Right kidney (tissue), 9 donors: ENCODE data around the gene CYB5D1.
"Not testable (repeated sequence)": the region's sequence is repeated elsewhere in the genome, so short reads cannot be mapped to it uniquely, and the experiment has no call there.

ENCODE experiments used
- DNase-seq: peaks from one replicate; pipeline ENCODE4 v3.0.0-alpha.2; 2016
- long read RNA-seq, 8 donors: transcript quantifications; one replicate each; lab custom pipeline, GENCODE V29; 2026

The CYB5D1 gene, protein sequence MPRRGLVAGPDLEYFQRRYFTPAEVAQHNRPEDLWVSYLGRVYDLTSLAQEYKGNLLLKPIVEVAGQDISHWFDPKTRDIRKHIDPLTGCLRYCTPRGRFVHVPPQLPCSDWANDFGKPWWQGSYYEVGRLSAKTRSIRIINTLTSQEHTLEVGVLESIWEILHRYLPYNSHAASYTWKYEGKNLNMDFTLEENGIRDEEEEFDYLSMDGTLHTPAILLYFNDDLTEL
- long read RNA-seq, donor 1, transcript CYB5D1-201 (4 exons, 3,509 nt), result major isoform, 5 of 7 reads
- long read RNA-seq, donor 1, partial matches to known transcripts, result 0 of 7 reads
- long read RNA-seq, donor 1, other reads (novel, unspliced or antisense), result 0 of 7 reads
- long read RNA-seq, donor 2, partial matches to known transcripts, result 0 of 2 reads
- long read RNA-seq, donor 2, other reads (novel, unspliced or antisense), result 0 of 2 reads
- long read RNA-seq, donor 3, partial matches to known transcripts, result 0 of 3 reads
- long read RNA-seq, donor 3, other reads (novel, unspliced or antisense), result 0 of 3 reads
- long read RNA-seq, donor 4, partial matches to known transcripts, result 0 of 4 reads
- long read RNA-seq, donor 4, other reads (novel, unspliced or antisense), result 0 of 4 reads
- long read RNA-seq, donor 5, partial matches to known transcripts, result 0 of 3 reads
- long read RNA-seq, donor 5, other reads (novel, unspliced or antisense), result 0 of 3 reads
- long read RNA-seq, donor 6, partial matches to known transcripts, result 0 of 2 reads
- long read RNA-seq, donor 6, other reads (novel, unspliced or antisense), result 0 of 2 reads
- long read RNA-seq, donor 7, result 0 reads
- long read RNA-seq, donor 8, partial matches to known transcripts, result 0 of 4 reads
- long read RNA-seq, donor 8, other reads (novel, unspliced or antisense), result 0 of 4 reads

DNA sequence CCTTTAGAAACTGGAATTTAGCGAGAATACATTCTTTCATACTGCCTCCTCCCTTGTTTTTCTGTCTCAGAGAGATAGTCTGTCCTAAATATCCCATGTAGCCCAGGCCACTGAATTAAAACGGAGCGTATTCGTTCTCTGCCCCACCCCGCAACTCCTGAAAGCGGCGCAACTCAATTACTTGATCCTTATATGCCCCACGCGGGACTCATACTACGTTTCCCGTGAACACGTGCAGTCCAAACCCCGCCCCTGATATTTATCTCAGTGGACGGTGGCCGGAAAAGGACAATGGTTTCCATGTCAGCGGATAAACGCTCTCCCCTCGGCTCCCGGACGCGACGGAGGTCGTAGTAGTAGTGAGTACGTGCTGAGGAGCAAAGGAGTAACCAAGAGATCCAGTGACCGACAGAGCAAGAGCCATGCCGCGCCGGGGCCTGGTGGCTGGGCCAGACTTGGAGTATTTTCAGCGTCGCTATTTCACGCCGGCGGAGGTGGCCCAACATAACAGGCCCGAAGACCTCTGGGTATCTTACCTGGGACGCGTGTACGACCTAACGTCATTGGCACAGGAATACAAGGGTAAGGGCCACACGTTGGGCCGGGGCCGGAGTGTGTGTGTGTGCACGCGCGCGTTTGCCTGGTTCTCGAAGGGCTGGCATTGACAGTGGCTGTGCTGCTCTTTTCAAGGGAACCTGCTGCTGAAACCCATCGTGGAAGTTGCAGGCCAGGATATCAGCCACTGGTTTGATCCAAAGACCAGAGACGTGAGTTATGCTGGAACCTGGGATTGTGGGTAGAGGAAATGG is at the start of gene CYB5D1:
Gene CYB5D1 (plus strand): TSS at position 291 of the 809 bp plus-strand sequence. CDS start 132 bp downstream, at position 423.
- peak; percentile 96 for DNase-seq

DNA sequence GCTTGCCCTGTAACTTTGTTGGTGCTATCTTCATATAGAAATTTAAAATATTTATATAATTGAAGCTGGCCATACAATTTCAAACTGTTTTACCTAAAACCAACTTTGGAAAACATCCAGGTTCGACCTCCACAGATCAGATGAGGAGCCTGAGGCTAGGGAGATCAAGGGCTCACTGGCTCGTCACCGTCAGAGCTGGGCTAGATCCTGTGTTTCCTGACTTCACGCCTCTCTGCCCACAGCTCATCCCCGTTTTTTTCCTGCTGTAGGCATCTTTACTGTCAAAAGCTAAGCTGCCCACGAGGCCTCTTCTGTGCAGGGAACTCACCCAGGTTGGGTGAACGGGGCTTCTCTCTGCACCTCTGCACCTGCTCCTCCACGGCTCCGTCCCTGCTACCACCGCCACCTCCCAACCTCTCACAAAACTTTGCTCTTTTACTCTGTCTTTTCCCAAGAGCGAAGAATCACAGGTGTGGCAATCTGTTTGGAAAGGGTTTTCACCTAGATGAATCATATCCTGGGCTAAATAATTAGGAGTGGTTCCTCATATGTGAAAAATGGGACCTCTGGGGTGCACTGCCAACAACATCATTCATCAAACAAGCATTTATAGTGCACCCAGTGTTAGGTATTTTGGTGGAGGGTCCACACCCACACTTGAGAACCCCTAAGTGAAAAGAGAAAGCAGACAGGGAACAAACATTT is 48.6 kb upstream of the CYB5D1 start:
- DNase-seq, result no peak

DNA sequence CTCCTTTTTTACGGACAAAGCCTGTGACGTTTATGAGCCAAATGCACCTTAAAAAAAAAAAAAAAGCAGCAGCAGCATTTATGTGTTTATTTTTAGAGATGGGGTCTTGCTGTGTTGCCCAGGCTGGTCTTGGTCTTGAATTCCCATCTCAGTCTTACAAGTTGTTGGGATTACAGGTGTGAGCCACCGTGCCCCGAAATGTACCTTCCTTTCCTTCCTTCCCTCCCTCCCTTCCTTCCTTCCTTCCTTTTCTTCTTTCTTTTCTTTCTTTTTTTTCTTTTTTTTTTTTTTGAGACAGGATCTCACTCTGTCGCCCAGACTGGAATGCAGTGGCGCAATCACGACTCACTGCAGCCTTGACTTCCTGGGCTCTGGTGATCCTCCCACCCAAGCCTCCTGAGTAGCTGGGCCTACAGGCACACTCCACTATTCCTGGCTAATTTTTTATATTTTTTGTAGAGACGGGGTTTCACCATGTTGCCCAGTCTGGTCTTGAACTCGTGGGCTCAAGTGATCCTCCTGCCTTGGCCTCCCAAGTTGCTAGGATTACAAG is 47.9 kb upstream of the CYB5D1 start:
- DNase-seq, result not testable (repeated sequence)

DNA sequence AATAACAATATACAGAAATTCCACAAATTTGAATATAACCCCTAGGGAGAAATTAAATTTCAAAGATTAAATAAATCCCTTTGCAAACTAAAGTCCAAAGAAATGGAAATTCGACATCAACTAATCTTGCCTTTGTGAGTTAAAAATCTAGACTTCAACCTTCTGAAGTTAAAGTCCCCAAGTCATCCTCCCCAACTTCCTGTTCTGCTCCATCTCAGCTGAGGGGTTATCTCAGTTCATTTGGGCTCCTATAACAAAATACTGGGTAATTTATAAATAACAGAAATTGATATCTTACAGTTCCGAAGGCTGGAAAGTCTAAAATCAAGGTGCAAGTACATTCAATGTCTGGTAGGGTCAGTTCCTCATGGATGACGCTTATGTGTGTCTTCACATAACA is 46.6 kb upstream of the CYB5D1 start:
- DNase-seq, result no peak

DNA sequence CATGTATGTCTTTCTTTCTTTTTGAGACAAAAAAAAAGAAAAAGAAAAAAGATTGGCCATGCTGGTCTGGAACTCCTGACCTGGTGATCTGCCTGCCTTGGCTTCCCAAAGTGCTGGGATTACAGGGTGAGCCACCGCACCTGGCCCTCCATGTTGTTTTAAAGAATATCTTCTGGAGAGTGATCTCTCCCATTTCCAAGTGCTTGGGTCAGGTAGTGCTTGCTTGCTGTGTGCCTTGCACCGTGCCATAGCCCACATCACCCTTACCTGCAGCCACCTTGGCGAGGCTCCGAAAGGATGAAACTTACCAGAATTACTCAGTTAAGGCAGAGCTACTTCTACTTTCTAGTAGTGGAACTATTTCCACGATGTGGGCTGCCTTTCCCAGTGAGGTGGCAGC is 42.8 kb upstream of the CYB5D1 start:
- no peak for DNase-seq

DNA sequence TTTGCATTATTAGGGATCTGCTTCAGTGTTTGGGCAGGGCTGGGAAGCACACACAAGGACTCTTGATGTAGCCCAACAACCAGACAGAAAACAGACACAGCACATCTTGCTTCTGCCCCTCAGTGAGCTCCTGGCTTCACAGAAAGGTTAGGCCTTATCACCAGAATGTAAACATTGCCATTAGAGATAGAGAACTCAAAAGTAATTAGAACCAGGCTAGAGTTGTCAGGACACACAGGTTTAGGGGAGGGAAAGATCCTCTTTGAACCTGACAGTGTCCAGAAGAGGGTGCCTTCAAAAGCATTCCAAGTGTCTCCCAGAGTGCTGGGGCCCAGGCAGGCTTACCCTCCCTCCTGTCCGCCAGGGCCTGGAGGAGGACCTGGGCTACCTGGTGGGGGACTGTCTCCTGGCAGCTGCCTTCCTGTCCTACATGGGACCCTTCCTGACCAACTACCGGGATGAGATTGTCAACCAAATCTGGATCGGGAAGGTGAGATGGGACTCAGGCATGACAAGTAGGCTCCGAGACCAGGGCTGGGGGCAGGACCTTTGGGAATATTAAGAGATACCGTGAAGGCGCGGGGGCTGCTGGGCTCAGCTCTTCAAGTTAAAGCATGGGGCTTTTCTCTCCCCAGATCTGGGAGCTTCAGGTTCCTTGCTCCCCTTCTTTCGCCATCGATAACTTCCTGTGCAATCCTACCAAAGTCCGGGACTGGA is 40.7 kb upstream of the CYB5D1 start:
- no peak for DNase-seq

DNA sequence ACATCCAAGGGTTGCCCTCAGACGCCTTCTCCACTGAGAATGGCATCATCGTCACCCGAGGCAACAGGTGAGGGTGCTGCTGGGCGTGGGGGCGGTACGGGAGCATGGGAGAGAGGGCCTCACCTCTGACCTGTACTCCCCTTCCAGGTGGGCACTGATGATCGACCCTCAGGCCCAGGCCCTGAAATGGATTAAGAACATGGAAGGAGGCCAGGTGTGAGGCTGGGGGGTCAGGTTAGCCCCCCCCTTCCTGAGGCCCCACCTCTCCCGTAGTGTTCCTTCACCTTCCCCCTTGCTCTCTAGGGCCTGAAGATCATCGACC is 40.2 kb upstream of the CYB5D1 start:
- no peak for DNase-seq

DNA sequence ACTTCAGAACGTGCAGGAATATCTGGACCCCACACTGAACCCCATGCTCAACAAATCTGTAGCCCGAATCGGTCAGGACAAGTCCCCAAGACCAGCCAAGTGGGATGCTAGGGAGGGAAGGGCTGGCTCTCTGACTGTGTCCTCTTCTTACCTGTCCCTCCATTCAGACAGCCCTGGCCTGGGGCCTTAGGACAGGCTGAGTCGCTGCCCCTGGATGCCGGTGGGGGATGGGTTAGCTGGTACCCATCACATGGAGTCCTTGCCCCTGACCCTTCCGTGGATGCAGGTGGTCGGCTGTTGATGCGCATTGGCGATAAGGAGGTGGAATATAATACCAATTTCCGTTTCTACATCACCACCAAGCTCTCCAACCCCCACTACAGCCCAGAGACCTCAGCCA is 39.8 kb upstream of the CYB5D1 start:
- DNase-seq, result no peak

DNA sequence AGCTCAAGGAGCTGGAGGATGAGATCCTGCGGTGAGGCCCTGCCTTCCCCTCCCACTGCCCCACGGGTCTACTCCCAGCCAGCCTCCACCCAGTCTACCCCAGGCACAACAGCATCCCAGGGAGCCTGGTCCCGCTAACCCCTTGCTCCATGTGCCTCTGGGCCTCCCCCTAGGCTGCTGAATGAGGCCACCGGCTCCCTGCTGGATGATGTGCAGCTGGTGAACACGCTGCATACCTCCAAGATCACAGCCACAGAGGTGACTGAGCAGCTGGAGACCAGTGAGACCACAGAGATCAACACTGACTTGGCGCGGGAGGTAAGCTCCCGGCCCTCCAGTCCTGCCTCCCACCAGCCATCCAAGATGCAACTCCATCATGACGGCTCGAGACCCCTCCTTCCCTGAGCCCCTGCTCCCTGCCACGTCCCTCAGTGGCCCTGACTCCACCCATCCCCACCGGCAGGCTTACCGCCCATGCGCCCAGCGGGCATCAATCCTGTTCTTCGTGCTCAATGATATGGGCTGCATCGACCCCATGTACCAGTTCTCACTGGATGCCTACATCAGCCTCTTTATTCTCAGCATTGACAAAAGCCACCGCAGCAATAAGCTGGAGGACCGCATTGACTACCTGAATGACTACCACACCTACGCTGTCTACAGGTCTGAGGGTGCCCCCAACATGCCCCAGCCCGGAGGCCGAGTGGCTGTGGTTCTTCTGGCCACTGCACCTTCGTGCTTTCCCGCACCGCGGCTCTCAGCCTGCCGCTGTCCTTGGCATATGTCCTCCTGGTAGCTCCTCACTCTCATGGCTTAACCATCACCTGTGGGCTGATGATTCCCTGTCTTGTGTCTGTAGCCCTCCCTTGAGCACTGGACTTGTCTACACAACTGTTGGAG is 38.8 kb upstream of the CYB5D1 start:
- DNase-seq, result no peak

DNA sequence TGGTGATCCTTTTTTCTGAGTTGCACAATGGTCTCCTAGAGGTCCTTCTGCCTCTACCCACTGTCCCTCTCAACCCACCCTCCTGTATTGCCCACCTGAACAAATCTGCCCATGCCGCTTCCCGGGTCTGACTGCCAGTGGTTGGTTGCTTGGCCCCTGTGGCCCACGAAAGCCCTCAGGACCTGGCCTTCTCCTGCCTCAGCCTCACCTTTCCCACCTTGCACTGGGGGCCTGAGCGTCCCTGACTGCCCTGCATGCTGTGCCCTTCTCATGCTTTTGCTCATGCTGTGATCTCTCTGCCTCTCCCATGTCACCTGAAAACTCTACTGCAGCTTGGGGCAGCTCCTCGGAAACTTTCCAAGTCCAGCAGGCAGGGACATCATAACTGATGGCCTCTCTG is 37.6 kb upstream of the CYB5D1 start:
- no peak for DNase-seq

DNA sequence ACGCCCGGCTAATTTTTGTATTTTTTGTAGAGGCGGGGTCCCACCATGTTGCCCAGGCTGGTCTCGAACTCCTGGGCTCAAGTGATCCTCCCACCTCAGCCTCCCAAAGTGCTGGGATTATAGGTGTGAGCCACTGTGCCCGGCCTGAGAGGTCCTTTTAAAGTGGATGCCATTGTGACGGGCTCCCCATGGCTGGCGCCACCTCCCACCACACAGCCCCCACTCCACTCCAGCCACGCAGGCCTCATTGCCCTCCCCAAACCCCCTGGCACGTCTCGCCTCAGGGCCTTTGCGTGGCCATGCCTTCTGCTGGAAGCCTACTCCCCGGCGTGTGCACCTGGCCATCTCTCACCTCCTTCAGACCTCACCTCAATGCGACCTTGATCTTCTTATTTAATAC is 35.7 kb upstream of the CYB5D1 start:
- DNase-seq, result no peak

DNA sequence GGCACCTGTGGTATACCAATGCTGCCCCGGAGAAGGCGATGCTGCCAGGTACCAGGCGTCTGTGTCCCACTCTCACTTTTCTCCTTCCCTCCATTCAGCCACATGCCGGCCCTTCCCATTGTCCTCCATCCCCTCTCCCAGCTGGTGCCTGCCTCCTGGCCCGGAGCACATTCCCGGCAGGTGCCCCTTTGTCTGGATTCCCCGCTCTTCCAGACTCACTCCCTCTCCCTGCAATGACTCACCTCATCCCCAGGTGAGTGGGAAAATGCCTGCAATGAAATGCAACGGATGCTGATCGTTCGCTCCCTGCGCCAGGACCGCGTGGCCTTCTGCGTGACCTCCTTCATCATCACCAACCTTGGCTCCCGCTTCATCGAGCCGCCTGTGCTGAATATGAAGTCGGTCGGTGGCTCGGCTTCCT is 34.2 kb upstream of the CYB5D1 start:
- no peak for DNase-seq

DNA sequence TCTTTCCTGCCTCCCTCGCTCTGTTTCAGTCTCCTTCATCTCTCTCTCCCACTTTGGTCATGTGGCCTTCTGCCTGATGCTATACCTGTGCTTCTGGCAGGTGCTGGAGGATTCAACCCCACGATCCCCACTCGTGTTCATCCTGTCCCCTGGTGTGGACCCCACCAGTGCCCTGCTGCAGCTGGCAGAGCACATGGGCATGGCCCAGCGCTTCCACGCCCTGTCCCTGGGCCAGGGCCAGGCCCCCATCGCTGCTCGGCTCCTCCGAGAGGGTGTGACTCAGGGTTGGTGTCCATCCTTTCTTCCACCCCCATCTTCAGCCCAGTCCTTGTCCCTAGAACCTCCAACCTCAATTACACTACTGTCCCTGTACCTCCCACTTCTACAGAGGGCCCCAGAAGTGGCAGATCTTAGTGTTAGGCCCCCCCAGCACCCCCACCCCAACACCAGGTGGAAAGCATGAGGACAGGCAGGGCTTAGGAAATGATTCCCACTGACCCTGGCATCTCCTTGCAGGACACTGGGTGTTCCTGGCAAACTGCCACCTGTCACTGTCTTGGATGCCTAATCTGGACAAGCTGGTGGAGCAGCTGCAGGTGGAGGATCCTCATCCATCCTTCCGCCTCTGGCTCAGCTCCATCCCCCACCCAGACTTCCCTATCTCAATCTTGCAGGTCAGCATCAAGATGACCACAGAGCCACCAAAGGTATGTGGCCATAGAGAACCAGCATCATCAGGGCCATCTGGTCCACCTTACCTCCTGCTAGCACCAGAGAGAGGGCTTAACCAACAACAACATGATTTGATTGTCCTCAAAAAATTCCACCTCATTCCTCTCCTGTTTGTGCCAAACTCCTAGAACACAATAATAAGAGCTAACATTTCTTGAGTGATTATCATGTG is 33.5 kb upstream of the CYB5D1 start:
- DNase-seq, result no peak

DNA sequence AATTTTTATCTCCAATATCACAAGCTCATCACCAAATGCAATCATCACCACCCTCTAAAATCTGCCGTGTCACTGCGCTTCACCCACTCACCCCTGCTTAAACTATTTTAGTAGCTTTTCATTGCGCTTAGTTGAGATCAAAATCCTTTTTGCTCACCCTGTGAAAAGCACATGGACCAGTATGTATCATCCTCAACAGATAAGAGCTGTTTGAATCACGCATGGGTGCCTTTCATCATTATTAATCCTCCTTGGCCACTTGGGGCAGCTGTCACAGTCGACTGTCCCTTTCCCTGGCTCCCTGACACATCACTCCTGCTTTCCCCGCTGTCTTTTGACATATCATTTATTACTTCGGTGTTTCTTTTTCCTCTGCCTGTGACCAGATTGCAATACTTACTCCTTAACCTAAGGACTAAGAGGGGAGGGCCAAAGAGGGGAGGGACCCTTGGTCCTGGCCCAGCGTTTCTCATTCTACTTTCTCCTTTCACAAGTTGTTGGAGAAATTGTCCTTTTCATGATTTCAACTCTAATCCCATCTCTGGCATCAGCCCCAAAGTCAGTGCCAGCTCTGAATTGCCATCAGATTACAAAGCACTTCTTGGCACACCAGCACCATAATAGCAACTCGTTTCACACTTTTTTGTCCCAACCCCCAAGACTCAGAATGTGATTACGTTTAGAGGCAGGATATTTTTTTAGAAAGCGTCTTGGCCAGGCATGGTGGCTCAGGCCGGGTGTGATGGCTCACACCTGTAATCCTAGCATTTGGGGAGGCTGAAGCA is 32.4 kb upstream of the CYB5D1 start:
- no peak for DNase-seq

DNA sequence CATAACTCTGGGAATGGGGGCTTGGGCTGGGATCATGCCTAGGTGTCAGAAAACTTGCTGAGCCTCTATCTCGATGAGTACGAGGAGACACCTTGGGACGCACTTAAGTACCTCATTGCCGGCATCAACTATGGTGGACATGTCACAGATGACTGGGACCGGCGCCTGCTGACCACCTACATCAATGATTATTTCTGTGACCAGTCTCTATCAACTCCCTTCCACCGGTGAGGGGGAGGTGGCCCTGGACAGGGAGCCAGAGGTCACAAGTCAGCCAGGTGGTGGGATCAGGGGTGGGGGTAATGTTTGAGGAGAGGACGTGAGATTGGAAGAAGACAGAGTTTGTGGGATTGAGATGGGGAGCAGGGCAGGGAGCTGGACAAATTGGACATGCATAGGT is 27.2 kb upstream of the CYB5D1 start:
- no peak for DNase-seq

DNA sequence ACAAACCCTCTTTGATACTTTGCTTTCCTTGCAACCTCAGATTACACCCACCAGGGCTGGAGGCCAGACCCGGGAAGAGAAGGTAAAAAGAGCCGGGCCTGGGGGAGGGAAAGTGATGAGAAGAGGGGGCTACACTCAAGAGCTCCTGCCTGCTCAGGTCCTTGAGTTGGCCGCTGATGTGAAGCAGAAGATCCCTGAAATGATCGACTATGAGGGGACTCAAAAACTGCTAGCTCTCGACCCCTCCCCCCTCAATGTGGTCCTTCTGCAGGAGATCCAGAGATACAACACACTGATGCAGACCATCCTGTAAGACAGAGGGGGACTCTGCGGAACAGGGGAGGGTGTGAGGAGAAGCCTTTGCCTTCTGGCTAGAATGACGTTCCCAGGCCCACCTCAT is 26.6 kb upstream of the CYB5D1 start:
- no peak for DNase-seq

DNA sequence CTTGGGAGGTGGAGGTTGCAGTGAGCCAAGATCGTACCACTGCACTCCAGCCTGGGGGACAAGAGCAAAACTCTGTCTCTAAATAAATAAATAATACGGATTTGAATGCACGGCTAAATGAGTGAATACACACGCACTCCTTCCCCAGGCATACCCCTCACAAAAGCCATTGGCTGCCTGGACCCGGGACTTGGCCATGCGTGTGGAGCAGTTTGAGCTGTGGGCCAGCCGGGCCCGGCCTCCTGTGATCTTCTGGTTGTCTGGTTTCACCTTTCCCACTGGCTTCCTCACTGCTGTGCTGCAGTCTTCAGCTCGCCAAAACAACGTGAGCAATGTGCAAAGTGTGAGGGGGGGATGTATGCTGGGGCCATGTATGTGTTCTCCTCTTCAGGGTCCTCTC is 25.4 kb upstream of the CYB5D1 start:
- no peak for DNase-seq
